NCI-H2196 (cell line): Measurements from ENCODE around the gene FAM234B.
"Not testable (repeated sequence)": the region's sequence is repeated elsewhere in the genome, so short reads cannot be mapped to it uniquely, and the experiment has no call there.

Source experiments
- DNase-seq: peaks from one replicate; lab custom pipeline; 2025; ENCODE audit not compliant: unreplicated experiment; lab: John Stamatoyannopoulos, UW

FAM234B gene

GRCh38 chr12:13022851-13023271 lies 21.3 kb upstream of the FAM234B start:
- no peak for DNase-seq

GRCh38 chr12:13023811-13024530 lies 20.2 kb upstream of the FAM234B start:
- no peak for DNase-seq

DNA sequence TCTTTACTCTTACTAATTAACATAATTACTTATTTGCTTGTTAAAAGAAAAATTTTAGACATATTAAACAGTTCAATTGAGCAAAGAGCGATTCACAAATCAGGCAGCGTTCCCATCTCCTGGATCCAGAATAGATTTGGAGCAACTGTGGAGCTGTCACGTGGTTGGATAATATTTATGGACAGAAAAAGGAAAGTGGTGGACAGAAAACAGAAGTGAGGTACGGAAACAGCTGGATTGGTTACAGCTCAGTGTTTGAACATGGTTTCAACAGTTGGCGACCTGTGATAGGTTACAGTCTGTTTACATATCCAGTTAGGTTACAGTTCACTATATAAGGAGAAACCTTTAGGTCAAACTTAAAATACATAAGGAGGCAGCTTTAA lies 19.7 kb upstream of the FAM234B start:
- DNase-seq, result no peak

DNA sequence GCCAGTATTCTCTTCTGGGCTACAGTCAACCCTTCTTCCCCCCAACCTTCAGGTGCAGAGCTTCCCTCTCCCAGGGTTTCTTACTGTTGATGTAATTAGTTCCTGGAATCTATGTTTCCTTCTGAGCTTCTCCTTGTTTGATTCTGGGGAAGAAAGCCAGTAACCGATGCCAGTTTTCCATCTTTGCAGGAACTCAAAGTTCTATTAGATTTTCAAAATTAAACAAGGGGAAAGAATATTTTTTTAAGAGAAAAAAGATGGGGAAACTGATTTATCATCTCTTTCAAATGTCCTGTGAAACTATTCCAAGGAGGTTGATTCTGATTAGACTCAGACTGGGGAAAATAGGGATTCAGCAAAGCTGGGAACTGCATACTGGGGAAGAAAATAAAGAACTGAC lies 17.9 kb upstream of the FAM234B start:
- no peak for DNase-seq

DNA sequence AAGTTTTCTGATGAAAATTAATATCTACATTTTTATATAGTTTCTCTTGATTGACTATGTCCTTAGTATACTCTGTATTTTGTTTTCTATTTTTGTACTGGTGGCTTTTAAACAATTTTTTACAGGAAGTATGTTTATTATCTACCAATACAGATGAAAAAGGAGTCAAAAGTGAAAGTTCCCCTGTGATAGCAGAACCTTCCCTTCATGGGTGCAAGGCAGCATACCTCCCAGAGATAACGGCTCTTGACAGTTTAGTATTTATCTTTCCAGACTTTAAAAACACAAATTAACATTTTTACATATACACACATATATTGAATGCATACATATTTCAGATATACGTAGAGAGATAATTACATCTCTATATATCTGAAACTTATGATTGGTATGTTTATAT lies 17.1 kb upstream of the FAM234B start:
- DNase-seq, result no peak

- no peak for DNase-seq
Measured at GRCh38 chr12:13027508-13027907, 16.7 kb upstream of the FAM234B start.

DNA sequence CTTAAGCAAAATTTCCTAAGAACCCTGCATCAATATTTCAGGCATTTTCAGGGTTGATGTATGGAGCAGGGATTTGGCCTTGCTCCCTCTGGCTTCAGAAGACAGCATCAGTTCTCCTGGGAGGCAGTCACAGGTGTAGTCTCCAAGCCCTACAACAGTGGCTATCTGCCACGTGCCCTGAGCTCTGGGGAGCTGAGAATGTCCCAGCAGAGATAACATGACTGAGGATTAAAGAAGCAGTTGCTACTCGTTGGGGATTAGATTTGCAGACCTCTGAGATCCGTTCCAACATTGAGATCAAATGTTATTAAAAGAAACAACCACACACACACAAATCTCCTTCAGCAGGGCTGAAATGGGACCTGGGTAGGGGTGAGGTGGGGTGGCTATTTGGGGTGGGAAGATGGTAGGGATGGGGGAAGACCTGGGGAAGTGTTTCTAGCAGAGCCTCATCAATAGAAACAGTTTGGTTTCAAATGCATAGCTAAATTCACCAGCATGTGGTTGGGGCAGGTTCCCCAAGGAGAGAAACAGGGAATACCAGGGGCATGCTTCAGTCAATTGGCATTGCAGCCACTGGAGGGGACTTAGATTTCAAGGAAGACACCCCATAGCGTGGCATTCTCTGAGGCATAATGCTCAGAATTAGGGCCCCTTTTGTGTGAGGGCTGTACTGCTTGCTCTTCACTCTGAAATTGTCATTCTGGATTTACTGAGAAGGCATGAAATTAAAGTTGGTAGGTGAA lies 15.2 kb upstream of the FAM234B start:
- DNase-seq, result no peak

DNA sequence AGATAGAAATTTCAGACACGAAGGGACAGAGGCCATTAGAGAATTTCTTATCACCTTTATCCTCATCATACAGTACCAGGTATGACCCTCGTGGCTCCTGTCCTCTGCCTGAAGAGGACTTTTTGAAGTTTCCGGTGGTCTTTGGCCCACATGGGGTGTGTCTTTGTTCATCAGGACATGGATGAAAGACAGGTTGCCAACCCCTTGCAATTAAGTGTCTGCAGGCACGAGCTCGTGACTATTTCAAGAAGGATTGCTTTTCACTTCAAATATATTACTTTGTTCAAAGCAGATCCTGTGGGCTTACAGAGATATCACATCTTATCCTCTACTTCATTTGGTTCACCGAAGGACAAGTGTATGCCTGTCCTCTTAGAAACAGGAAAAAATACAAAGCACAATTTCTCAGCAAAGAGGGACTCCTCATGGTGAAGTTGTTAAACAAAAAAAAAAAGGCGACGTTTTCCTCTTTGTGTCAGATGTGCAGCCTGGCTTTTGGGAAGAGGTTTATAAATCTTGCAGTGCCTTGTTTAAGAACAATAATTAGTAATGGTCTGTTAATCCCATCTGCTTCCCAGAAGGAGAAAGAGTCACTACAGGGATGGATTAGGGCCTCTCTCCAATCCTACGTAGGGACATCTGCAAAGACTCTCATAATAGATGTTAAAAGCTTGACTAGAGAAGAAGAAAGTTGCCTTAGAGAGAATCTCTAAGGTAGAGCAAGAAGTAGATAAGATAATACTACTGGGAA lies 13.5 kb upstream of the FAM234B start:
- no peak for DNase-seq

- DNase-seq, result no peak
Measured at GRCh38 chr12:13032164-13032563, 12.0 kb upstream of the FAM234B start.

GRCh38 chr12:13033476-13033875 lies 10.7 kb upstream of the FAM234B start:
- DNase-seq, result no peak

- not testable (repeated sequence) for DNase-seq
Measured at GRCh38 chr12:13035335-13035734, 8.8 kb upstream of the FAM234B start.

- no peak for DNase-seq
Measured at GRCh38 chr12:13036881-13037280, 7.3 kb upstream of the FAM234B start.

DNA sequence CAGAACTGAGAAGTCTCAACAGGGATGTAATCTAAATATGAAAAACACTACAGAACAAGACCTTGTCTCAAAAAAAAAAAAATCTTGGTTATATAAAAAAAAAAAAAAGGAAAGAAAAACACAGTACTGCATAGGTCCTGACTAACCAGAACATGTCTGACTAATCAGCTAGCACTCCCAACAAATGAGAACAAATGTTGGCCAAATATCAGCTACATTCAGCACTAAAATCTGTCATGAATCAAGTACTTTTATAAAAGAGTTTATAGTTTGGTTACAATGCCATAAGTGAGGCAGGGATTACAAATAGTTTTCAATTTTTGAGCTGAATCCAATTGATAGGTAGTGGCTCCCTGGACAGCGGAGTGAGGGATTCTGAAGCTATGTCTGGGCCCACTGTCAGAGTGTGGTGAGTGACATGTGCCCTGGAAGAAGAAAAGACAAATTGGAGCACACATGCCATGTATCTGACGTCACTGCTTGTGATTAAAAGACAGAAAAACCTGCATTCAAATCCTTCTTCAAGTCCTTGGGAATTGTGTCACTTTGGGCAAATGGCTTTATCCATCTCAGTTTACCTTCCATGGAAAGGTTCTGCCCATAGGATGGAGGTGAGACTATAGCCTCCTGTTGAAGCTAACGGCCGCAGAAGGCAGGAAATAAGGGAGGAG lies 5.6 kb upstream of the FAM234B start:
- DNase-seq, result no peak

DNA sequence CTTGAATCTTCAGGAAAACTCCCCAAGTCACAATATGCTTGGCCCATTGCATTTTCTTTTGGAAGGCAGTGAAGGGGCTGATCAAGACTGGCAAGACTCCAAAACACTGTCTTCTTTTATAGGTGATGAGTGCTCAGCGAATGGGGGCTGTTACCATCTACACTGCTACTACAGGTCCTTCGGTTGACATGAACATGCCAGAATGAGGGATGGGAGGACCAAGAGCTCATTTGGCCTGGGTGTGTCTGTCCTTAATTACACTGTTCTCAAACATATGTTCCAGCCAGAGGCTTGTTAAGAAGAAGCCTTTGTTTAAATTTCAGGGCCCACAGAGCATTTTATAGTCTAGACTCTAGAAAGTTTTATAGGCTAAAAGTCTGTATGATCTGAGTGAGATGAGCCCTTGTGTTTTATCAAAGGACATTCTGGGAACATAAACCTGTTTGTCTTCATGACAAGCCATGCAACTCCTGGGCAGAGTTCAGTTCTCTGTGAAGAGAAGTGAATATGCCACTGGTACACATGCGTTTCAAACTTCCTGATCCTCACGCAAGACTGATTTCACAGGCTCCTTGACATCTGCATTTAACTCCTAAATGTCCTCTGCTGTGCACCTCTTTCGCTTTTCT lies 4.7 kb upstream of the FAM234B start:
- no peak for DNase-seq

GRCh38 chr12:13041224-13041623 lies 3.0 kb upstream of the FAM234B start:
- no peak for DNase-seq

DNA sequence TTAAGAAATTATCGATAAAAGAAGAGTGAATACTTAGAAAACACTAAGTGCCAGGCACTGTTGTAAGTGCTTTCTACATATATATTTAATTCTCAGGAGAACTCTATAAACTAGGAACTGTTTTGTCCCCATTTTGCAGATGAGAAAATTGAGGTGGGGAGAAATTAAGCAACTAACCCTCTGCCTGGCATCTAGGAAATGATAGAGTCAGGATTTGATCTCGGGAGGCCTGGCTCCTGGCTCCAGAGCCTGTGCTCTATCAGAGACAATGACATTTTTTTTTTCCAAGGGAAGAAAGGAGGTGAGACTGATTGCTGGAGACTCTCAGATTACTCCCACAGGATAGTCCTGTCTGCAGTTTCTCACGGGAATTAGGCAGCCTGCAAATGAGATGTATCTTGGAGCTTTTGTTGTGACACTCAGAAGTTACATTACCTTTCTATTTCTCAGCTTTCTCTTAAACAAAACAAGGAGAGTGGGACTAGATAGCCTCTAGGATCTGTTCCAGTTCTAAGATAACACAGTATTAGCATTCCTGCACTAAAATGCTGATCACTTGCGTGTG lies 1.4 kb upstream of the FAM234B start:
- DNase-seq, result no peak

GRCh38 chr12:13044906-13045299 lies 722 bp downstream of the FAM234B start:
- no peak for DNase-seq

- DNase-seq, result no peak
Measured at GRCh38 chr12:13045816-13046215, 1.6 kb downstream of the FAM234B start.

DNA sequence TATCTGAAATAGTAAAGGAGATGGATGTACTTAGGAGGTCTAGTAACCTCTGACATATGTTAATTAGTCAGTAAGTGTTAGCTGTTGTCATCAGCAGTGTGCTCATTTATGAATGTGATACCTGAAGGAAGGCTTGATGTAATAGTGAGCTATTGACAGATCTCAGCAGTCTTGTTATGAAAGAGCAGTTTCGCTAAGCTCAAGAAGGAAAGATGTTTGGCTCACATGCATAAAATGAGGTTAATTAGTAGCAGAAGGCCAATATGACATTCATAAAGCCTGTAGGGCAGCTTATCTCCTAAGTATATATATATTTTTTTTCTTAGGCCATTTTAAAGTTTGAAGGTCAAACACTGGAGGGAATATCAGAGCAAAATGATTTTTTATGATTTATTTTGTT lies 2.8 kb downstream of the FAM234B start:
- DNase-seq, result no peak

DNA sequence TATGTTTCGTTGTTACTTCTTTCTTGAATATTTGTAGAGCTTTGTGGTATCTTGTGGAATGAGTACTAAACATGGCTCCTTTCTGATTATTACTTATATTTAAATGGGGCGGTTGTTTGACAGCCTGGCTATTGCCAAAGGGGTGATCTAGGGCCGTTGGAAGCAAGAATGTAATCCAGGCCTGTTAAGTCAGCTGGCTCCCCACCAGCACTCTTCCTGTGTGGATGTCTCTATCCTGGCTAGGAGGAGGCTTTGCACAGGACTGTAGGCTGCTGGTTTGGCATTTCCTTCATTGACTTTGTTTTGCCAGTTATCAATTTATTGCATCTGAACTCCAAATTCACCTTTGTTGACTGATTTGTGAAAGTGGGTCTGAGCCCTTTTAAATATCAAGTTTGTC lies 5.6 kb downstream of the FAM234B start:
- no peak for DNase-seq

- no peak for DNase-seq
Measured at GRCh38 chr12:13052421-13052820, 8.2 kb downstream of the FAM234B start.
